ENCODE data around the gene F2RL1.

DNA sequence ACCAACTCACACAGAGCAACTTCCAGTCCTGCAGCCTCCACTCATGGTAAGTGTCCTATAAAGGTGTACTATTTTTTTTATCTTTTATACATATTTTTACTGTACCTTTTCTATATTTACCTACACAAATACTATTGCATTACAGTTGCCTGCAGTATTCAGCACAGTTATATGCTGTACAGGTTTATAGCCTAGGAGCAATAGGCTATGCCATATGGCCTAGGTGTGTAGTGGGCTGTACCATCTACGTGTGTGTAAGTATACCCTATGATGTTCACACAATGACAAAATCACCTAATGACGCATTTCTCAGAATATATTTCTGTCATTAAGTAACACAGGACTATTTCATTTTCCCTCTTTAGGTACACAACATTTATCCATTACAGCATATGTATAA lies 47.7 kb downstream of the F2RL1 start:
- no peak for TF ChIP-seq POLR2A (IDR thresholded peaks at IDR 0.05)
- TF ChIP-seq, protein P1, sequence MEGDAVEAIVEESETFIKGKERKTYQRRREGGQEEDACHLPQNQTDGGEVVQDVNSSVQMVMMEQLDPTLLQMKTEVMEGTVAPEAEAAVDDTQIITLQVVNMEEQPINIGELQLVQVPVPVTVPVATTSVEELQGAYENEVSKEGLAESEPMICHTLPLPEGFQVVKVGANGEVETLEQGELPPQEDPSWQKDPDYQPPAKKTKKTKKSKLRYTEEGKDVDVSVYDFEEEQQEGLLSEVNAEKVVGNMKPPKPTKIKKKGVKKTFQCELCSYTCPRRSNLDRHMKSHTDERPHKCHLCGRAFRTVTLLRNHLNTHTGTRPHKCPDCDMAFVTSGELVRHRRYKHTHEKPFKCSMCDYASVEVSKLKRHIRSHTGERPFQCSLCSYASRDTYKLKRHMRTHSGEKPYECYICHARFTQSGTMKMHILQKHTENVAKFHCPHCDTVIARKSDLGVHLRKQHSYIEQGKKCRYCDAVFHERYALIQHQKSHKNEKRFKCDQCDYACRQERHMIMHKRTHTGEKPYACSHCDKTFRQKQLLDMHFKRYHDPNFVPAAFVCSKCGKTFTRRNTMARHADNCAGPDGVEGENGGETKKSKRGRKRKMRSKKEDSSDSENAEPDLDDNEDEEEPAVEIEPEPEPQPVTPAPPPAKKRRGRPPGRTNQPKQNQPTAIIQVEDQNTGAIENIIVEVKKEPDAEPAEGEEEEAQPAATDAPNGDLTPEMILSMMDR (IDR thresholded peaks at IDR 0.05): no peak
